ENCODE results near the gene TGFB1I1. TPM values are rescaled to one million over a fixed set of nuclear protein-coding genes. Genes with fewer than 3 reads are reported as not detected.
A peak's percentile ranks its signal among the peaks of the same experiment; 100 is the strongest.

Gene TGFB1I1
- total and polyA plus RNA-seq, 2 of the 13 experiments (the other 11 are each of a cell fraction or from before 2014, with no cell fraction given): 0.80 to 2.9 TPM

DNA sequence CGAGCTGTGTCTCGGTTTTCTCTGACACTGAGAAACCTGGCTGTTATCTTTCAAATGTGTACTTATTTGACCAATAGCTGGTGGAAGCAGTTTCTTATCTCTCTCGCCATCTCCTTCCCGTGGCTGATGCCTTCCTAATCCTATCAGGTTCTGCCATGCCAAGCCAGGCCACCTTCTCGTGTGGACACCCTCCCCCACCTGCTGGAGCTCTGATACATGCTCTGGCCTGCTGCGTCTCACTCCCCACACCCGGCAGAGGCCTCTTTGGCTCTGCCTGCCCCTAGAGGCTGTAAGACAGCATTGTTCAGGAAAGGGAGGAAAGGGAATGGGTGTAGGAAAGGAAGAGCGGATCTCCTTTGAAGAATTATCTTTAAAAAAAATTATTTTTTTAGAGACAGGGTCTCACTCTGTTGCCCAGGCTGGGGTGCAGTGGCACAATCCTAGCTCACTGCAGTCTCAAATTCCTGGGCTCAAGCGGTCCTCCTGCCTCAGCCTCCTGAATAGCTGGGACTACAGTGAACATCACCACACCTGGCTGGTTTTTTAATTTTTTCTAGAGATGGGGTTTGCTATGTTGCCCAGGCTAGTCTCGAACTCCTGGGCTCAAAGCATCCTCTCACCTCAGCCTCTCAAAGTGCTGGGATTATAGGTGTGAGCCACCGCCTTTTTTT, 20.1 kb upstream of the TGFB1I1 start (continued):
- TF ChIP-seq, protein P1, sequence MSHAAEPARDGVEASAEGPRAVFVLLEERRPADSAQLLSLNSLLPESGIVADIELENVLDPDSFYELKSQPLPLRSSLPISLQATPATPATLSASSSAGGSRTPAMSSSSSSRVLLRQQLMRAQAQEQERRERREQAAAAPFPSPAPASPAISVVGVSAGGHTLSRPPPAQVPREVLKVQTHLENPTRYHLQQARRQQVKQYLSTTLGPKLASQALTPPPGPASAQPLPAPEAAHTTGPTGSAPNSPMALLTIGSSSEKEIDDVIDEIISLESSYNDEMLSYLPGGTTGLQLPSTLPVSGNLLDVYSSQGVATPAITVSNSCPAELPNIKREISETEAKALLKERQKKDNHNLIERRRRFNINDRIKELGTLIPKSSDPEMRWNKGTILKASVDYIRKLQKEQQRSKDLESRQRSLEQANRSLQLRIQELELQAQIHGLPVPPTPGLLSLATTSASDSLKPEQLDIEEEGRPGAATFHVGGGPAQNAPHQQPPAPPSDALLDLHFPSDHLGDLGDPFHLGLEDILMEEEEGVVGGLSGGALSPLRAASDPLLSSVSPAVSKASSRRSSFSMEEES (CRISPR knock-in tag; IDR thresholded peaks at IDR 0.05): 0 out of 2 replicates have a peak, but pooled peaks have one; percentile 14
- TF ChIP-seq POLR2A (IDR thresholded peaks at IDR 0.05; ENCODE audit: insufficient read depth in 1 of 2, low read depth in 2 of 2, low read length in 2 of 2) (no peak), ZNF510 (CRISPR knock-in tag; IDR thresholded peaks at IDR 0.05; ENCODE audit: low read depth) (no peak), ZNF138 (CRISPR knock-in tag; IDR thresholded peaks at IDR 0.05; ENCODE audit: low read depth) (no peak), KDM2A (CRISPR knock-in tag; IDR thresholded peaks at IDR 0.05; ENCODE audit: borderline replicate concordance, low read depth) (peak; percentile 73; the same call in 1 of the 2 replicates), ZBTB7A (CRISPR knock-in tag; IDR thresholded peaks at IDR 0.05) (no peak), TARDBP (CRISPR knock-in tag; IDR thresholded peaks at IDR 0.05) (no peak), ZSCAN31 (CRISPR knock-in tag; IDR thresholded peaks at IDR 0.05; ENCODE audit: low read depth) (no peak), ATM (IDR thresholded peaks at IDR 0.05; ENCODE audit: borderline replicate concordance) (no peak), ZNF143 (CRISPR knock-in tag; IDR thresholded peaks at IDR 0.05) (no peak), ZNF264 (CRISPR knock-in tag; IDR thresholded peaks at IDR 0.05) (no peak), ZNF331 (CRISPR knock-in tag; IDR thresholded peaks at IDR 0.05) (peak; percentile 66; the same call in 1 of the 2 replicates), RFX3 (CRISPR knock-in tag; IDR thresholded peaks at IDR 0.05) (no peak), RNF2 (conservative IDR thresholded peaks at IDR 0.05; ENCODE audit: low read depth) (no peak)
- TF ChIP-seq, protein P2, sequence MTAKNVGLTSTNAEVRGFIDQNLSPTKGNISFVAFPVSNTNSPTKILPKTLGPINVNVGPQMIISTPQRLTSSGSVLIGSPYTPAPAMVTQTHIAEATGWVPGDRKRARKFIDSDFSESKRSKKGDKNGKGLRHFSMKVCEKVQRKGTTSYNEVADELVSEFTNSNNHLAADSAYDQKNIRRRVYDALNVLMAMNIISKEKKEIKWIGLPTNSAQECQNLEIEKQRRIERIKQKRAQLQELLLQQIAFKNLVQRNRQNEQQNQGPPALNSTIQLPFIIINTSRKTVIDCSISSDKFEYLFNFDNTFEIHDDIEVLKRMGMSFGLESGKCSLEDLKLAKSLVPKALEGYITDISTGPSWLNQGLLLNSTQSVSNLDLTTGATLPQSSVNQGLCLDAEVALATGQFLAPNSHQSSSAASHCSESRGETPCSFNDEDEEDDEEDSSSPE (CRISPR knock-in tag; IDR thresholded peaks at IDR 0.05): 0 out of 2 replicates have a peak, but pooled peaks have one; percentile 21
- TF ChIP-seq, protein P3, sequence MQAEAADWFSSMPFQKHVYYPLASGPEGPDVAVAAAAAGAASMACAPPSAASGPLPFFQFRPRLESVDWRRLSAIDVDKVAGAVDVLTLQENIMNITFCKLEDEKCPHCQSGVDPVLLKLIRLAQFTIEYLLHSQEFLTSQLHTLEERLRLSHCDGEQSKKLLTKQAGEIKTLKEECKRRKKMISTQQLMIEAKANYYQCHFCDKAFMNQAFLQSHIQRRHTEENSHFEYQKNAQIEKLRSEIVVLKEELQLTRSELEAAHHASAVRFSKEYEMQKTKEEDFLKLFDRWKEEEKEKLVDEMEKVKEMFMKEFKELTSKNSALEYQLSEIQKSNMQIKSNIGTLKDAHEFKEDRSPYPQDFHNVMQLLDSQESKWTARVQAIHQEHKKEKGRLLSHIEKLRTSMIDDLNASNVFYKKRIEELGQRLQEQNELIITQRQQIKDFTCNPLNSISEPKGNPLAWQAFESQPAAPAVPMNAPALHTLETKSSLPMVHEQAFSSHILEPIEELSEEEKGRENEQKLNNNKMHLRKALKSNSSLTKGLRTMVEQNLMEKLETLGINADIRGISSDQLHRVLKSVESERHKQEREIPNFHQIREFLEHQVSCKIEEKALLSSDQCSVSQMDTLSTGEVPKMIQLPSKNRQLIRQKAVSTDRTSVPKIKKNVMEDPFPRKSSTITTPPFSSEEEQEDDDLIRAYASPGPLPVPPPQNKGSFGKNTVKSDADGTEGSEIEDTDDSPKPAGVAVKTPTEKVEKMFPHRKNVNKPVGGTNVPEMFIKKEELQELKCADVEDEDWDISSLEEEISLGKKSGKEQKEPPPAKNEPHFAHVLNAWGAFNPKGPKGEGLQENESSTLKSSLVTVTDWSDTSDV (CRISPR knock-in tag; IDR thresholded peaks at IDR 0.05): no peak
- TF ChIP-seq, protein P4, sequence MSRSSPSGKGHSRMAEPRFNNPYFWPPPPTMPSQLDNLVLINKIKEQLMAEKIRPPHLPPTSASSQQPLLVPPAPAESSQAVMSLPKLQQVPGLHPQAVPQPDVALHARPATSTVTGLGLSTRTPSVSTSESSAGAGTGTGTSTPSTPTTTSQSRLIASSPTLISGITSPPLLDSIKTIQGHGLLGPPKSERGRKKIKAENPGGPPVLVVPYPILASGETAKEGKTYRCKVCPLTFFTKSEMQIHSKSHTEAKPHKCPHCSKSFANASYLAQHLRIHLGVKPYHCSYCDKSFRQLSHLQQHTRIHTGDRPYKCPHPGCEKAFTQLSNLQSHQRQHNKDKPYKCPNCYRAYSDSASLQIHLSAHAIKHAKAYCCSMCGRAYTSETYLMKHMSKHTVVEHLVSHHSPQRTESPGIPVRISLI (CRISPR knock-in tag; IDR thresholded peaks at IDR 0.05; ENCODE audit: borderline replicate concordance): no peak
- TF ChIP-seq, protein P5, sequence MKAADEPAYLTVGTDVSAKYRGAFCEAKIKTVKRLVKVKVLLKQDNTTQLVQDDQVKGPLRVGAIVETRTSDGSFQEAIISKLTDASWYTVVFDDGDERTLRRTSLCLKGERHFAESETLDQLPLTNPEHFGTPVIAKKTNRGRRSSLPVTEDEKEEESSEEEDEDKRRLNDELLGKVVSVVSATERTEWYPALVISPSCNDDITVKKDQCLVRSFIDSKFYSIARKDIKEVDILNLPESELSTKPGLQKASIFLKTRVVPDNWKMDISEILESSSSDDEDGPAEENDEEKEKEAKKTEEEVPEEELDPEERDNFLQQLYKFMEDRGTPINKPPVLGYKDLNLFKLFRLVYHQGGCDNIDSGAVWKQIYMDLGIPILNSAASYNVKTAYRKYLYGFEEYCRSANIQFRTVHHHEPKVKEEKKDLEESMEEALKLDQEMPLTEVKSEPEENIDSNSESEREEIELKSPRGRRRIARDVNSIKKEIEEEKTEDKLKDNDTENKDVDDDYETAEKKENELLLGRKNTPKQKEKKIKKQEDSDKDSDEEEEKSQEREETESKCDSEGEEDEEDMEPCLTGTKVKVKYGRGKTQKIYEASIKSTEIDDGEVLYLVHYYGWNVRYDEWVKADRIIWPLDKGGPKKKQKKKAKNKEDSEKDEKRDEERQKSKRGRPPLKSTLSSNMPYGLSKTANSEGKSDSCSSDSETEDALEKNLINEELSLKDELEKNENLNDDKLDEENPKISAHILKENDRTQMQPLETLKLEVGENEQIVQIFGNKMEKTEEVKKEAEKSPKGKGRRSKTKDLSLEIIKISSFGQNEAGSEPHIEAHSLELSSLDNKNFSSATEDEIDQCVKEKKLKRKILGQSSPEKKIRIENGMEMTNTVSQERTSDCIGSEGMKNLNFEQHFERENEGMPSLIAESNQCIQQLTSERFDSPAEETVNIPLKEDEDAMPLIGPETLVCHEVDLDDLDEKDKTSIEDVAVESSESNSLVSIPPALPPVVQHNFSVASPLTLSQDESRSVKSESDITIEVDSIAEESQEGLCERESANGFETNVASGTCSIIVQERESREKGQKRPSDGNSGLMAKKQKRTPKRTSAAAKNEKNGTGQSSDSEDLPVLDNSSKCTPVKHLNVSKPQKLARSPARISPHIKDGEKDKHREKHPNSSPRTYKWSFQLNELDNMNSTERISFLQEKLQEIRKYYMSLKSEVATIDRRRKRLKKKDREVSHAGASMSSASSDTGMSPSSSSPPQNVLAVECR (CRISPR knock-in tag; IDR thresholded peaks at IDR 0.05; ENCODE audit: borderline replicate concordance): peak; percentile 37; the same call in 1 of the 2 replicates
